Stomach (tissue), 9 donors: ENCODE data around the gene TM4SF5. TPM values are rescaled to one million over a fixed set of nuclear protein-coding genes. Genes with fewer than 3 reads are reported as not detected.

Experiments used
- DNase-seq, 2 donors: peaks; one replicate each; pipeline versions ENCODE4 v3.0.0 to v3.0.0-alpha.2; 2013 to 2019
- H3K27ac ChIP-seq, 5 donors: fragments of 200-600 bp in 4 of 5; sonication (generic) in 4 of 5; one replicate each; pipeline ENCODE4 v1.5.1; 2013 to 2019; ENCODE audit warnings: mild to moderate bottlenecking in 1 of 5, moderate library complexity in 1 of 5
- H3K27me3 ChIP-seq, 3 donors: fragments of 200-600 bp; sonication (generic); one replicate each; pipeline ENCODE4 v1.5.1; 2017 to 2019; ENCODE audit warnings: mixed run types in 1 of 3
- H3K36me3 ChIP-seq, 4 donors: fragments of 200-600 bp; sonication (generic); 1 replicate in 3 of 4; 2 replicates in 1 of 4; pipeline ENCODE4 v1.5.1; 2016 to 2019
- H3K4me1 ChIP-seq, 4 donors: fragments of 200-600 bp; sonication (generic); one replicate each; pipeline ENCODE4 v1.5.1; 2016 to 2019
- H3K4me3 ChIP-seq, 4 donors: fragments of 200-600 bp; sonication (generic) in 3 of 4; one replicate each; pipeline ENCODE4 v1.5.1; 2016 to 2019; ENCODE audit warnings: mild to moderate bottlenecking in 1 of 4
- H3K9me3 ChIP-seq, 4 donors: fragments of 200-600 bp; sonication (generic); one replicate each; pipeline ENCODE4 v1.5.1; 2016 to 2019
- CTCF ChIP-seq, 7 experiments: fragments of 450-650 bp in 4 of 7; fragments of 200-600 bp in 3 of 7; sonication (generic) in 3 of 7; IDR thresholded peaks; one replicate each; pipeline ENCODE4 v1.5.1; 2016 to 2019; ENCODE audit warnings: antibody characterized with exemption in 7 of 7, control low read depth in 2 of 7, mild to moderate bottlenecking in 1 of 7
- EP300 ChIP-seq: sonication (generic); formaldehyde crosslinking; IDR thresholded peaks from one replicate; pipeline ENCODE4 v1.6.1; 2017; ENCODE audit warnings: antibody characterized with exemption
- POLR2A ChIP-seq, 4 donors: fragments of 450-650 bp; IDR thresholded peaks; one replicate each; pipeline ENCODE4 v1.6.1; 2016; ENCODE audit warnings: antibody characterized with exemption in 4 of 4, control low read depth in 2 of 4, mild to moderate bottlenecking in 1 of 4, moderate library complexity in 1 of 4
- POLR2AphosphoS5 ChIP-seq, 3 donors: sonication (generic); formaldehyde crosslinking; IDR thresholded peaks; one replicate each; pipeline ENCODE4 v1.6.1; 2016; ENCODE audit warnings: antibody characterized with exemption in 3 of 3
- WGBS, 5 donors: extraction: QIAGEN DNeasy Blood & Tissue Kit in 3 of 5; methylation state at CpG; one replicate each; pipeline versions ENCODE4 v1.1.5 to v1.1.7; 2013 to 2018; 5-methylcytosine and 5-hydroxymethylcytosine counted together
- intact Hi-C: fragments of 100-400 bp; cut with DNase I; formaldehyde crosslinking; loops from one replicate; pipeline ENCODE4 v1.15.1; 2023; ENCODE audit warnings: low total_unique reads
- polyA plus RNA-seq, 3 donors: library from polyadenylated mRNA; stranded (reverse); fragments of 200-250 nt; gene quantifications; one replicate each; pipeline ENCODE4 v1.2.3, GENCODE V29; 2013
- total RNA-seq, 5 donors: library from RNA; depleted of rRNA; stranded (reverse); fragments of >200 nt; gene quantifications; one replicate each; pipeline versions ENCODE4 v1.1.0 to v1.2.3, GENCODE V29; 2014 to 2016
- donor health status: healthy with polysubstance abuse.
- donor health status: Bipolar disorder and iron deficiency.
- donor health status: healthy.

Gene TM4SF5
- total and polyA plus RNA-seq, 8 donors = 2.3 to 199 (median 7.9) TPM; not detected in 2

GRCh38 chr17:4812690-4813089 is 41.0 kb downstream of the TM4SF5 start:
- H3K27ac ChIP-seq = no peak overlapping the region
- H3K4me3 ChIP-seq = no peak overlapping the region
- peaks cover 9 to 13% (median 11%) of the 10 kb centered on the region in 4 donors for H3K4me1 ChIP-seq
- no peak for TF ChIP-seq CTCF (IDR thresholded peaks at IDR 0.05)
- no peak for TF ChIP-seq POLR2AphosphoS5 (IDR thresholded peaks at IDR 0.05)
- TF ChIP-seq EP300 = no peak
- TF ChIP-seq POLR2A (IDR thresholded peaks at IDR 0.05) = no peak
- WGBS, 5 donors = 86 to 91% (median 90%) methylated on average over 7 of the region's 7 CpGs
- DNase-seq = no peak
- H3K9me3 ChIP-seq = no peaks in the 10 kb centered on the region
- H3K27me3 ChIP-seq = no peaks in the 10 kb centered on the region
- intact Hi-C loops = loop anchor here (10.0 kb wide), 1 partner anchor 62 kb away; no protein-coding TSS in a partner anchor
- peaks cover 16 to 63% (median 53%) of the 10 kb centered on the region in 4 donors for H3K36me3 ChIP-seq

- Histone ChIP-seq H3K27ac (no peak overlapping the region), H3K4me1 (no peaks in the 10 kb centered on the region), H3K36me3 (peaks cover 16 to 75% (median 65%) of the 10 kb centered on the region in 4 donors), H3K27me3 (no peaks in the 10 kb centered on the region), H3K9me3 (no peaks in the 10 kb centered on the region), H3K4me3 (no peak overlapping the region)
- 82 to 93% (median 89%) methylated on average over 7 of the region's 7 CpGs for WGBS, 5 donors
- intact Hi-C loops = loop anchor here (10.0 kb wide), 1 partner anchor 60 kb away; no protein-coding TSS in a partner anchor
- TF ChIP-seq CTCF (IDR thresholded peaks at IDR 0.05) (peak in 1 of 7 experiments; percentile 15), EP300 (no peak), POLR2AphosphoS5 (IDR thresholded peaks at IDR 0.05) (no peak), POLR2A (IDR thresholded peaks at IDR 0.05) (no peak)
- no peak for DNase-seq
Observed at GRCh38 chr17:4815043-4815675, 43.5 kb downstream of the TM4SF5 start.

- TF ChIP-seq CTCF (IDR thresholded peaks at IDR 0.05) = no peak
- no peak for TF ChIP-seq EP300
- TF ChIP-seq POLR2A (IDR thresholded peaks at IDR 0.05) = no peak
- no peak for TF ChIP-seq POLR2AphosphoS5 (IDR thresholded peaks at IDR 0.05)
- no peak for DNase-seq
- H3K27me3 ChIP-seq = no peaks in the 10 kb centered on the region
- WGBS, 5 donors = 92 to 96% (median 94%) methylated on average over 7 to 13 of the region's 13 CpGs
- no peak overlapping the region for H3K27ac ChIP-seq
- H3K9me3 ChIP-seq = no peaks in the 10 kb centered on the region
- no peaks in the 10 kb centered on the region for H3K4me1 ChIP-seq
- H3K36me3 ChIP-seq = peaks cover 16 to 76% (median 65%) of the 10 kb centered on the region in 4 donors
- H3K4me3 ChIP-seq = no peak overlapping the region
- intact Hi-C loops = loop anchor here (10.0 kb wide), 1 partner anchor 58 kb away; no protein-coding TSS in a partner anchor
Observed at GRCh38 chr17:4816826-4817225, 45.1 kb downstream of the TM4SF5 start.

- H3K27ac ChIP-seq = no peak overlapping the region
- WGBS, 5 donors = 74 to 81% (median 77%) methylated on average over 12 of the region's 12 CpGs
- H3K4me1 ChIP-seq = peaks cover 0 to 4% (median 2%) of the 10 kb centered on the region in 4 donors
- TF ChIP-seq CTCF (IDR thresholded peaks at IDR 0.05) = no peak
- TF ChIP-seq EP300 = no peak
- no peak for TF ChIP-seq POLR2A (IDR thresholded peaks at IDR 0.05)
- no peak for TF ChIP-seq POLR2AphosphoS5 (IDR thresholded peaks at IDR 0.05)
- peaks cover 20 to 90% (median 78%) of the 10 kb centered on the region in 4 donors for H3K36me3 ChIP-seq
- no peak for DNase-seq
- no peaks in the 10 kb centered on the region for H3K9me3 ChIP-seq
- H3K4me3 ChIP-seq = no peak overlapping the region
- intact Hi-C loops = loop anchor here (10.0 kb wide), 1 partner anchor 57 kb away; no protein-coding TSS in a partner anchor
- H3K27me3 ChIP-seq = no peaks in the 10 kb centered on the region
Observed at GRCh38 chr17:4818276-4818675, 46.6 kb downstream of the TM4SF5 start.
